Putamen (tissue), 1 donor: ENCODE results near the gene GLP2R.

Source experiments
- DNase-seq: peaks from one replicate; pipeline ENCODE4 v3.0.0-alpha.2; 2016; ENCODE audit warnings: low spot score

GLP2R gene

DNA sequence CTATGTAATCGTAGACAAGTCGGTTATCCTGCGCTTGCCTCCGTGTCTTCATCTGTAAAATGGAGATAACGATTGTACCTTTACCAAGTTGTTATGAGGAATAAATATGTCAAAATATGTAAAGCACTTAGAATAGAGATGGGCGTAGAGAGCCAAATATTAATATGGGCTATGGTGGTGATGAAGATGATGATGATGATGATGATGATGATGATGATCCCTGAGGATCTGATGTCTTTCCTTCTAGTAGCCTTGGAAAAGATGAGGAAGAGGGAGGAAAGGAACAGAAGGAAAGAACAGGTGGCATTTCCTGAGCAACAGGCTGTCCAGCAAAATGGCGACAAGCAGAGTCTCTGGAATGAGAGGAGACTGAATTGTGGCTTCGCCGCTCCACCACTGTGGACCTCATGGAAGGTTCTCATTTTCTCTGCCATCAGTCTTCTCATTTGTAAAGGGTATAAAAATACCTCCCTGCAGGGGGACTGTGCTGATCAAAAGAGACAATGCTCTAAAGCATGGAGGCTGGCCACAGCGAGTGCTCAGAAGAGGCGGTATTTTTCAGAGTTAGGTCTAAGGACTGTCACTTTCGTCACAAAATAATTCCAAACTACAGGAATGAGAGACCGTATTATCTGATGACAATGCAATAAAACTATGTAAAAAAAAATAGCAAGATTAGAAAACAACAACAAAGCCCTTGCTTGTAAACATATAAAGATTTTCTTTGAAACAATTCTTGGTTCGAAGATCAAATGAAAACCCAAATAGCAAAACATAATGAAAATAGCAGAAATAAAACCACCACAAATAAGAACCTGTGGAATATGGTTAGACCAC lies 96.5 kb downstream of the GLP2R start:
- no peak for DNase-seq

DNA sequence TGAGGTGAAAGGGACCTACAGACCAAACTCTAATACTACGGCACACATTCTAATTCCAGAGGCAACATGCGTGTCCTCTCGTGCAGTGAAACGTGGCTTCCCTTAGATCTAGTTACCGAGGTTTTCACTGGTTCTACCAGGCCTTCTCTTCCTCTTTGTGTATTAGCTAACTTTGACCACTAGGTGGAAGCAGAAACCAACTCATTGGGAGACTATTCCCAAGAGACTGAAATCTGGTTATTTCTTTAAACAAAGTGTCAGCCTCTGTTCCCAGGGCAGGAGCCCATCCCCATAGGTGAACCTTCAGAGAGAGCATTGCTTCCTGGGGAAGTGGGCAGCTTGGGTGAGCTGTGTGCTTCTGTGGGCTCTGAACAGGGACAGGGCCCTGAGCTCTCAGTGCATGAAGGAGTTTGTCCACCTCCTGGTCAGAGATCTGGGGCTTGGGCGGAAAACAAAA lies 99.0 kb downstream of the GLP2R start:
- DNase-seq, result peak; percentile 73

DNA sequence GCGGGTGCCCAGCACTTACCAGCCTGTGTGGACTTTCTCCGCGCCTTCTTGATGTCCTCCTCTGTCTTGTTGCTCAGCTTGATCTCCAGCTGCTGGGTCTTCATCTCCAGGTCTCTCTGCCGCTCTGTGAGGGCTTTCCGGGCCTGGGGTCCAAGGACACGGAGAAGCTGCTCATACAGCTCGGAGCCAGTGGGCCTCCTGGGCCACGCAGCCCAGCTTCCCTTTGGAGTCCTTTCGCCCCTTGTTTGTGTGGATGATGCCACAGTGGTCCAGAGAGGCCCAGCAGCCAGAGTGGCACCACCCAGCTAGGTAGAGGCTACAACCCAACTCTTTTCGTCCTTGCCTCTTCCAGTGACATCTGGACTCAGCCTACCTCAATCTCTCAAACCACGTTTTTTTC lies 99.7 kb downstream of the GLP2R start:
- no peak for DNase-seq

DNA sequence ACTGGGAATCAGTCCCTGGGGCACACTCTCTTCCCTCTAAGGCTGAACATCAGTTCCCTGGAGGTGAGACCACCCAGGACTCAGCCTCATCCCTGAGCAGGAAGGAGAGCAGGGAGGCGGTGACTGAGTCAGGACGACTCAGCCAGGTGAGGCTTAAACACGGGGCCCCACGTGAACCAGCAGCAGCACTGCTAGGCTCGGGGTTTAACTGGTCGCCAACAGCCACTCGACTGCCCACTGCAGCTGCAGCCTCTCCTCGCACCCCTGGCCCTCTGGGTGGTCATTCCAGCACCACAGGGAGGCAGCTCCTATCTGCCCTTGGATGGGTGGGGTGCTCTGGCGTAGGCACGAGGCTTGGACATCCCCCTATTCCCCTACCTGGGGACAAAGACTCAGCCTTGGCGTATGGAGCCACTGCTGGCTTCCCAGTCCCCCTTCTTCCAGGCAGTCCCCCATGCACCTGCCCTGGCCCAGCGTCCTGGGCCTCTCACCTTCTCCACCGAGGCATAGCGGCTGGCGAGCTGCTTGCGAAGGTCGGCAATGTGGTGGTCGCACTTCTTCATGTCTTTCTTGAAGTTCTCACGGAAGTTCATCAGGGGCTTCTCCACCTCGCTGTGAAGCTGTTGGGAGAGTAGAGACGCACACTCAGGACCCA lies 100.6 kb downstream of the GLP2R start:
- no peak for DNase-seq

DNA sequence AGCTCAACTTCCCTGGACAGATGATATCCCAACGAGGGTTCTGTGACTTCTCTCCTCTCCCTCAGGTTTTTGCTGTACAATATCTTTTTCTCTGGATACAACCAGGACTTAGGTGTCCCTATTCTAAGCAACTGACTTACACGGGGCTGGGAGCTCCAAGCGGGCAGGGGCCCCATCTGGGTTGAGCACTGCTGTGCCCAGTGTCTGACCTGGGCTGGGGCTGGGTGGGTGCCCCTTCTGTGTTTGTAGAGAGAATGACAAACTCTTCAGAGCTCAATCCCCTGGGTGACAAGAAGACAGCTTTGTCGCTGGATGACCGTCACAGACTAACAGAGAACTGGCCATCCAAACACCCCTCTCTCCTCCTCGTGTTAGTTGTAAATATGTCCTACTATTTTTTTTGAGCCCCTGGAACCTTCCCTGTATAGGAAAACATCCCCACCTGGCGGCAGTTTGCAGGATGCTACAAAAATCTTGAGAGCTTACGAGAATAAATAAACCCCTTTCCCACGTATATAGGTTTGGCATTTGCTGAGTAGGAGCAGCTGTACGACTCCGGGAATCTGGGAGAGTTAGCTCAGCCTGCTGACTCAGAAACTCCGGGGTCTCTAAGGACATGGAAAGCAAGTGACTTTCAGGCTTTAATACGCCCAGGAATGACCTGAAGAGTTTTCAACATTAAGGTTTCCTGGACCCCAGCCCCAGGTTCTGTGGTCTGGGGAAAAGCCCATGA lies 103.0 kb downstream of the GLP2R start:
- no peak for DNase-seq

DNA sequence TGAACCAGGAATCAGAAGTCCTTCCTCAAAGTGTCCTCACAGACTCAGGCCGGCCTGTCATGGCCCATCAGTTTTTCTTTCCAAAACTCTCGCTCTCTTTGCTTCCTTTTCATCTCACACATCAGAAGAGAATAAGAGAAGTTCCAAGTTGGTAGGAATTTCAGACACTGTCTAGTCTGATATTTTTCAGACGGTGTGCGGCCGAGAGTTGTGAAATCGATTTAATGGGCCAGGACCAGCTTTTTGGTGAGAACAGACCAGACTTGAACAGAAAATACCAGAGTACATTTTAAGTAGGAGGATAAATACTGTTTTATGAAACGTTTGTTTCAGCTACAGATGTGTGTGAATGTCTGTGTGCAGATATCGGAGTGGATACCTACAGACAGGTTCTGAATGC lies 104.1 kb downstream of the GLP2R start:
- no peak for DNase-seq

DNA sequence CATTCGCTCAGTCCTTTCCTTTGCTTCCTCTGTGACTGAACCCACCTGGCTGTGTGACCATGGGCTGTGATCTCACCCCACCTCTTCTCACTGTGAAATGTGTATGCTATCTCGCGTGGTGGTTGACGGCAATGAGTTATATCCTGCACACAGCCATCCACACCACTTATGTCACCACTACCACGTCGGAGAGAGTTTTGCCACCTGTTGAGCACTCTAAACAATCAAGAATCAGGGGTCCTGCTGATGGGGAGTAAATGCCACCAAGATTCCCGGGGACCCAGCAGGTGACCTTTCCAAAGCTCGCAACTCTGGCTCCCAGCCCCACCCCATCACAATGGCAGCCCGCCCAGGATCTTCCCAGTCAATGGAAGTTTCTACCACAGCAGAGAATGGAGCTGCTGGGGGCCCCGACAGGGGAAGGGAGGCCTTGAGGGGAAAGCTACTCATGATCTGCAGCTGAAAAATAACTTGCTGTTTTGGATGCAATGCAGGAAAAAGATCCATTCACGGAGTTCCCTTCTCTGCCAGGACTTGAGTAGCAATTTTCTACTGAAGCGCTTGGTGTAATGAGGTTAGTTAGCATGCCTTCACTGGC lies 105.5 kb downstream of the GLP2R start:
- no peak for DNase-seq

DNA sequence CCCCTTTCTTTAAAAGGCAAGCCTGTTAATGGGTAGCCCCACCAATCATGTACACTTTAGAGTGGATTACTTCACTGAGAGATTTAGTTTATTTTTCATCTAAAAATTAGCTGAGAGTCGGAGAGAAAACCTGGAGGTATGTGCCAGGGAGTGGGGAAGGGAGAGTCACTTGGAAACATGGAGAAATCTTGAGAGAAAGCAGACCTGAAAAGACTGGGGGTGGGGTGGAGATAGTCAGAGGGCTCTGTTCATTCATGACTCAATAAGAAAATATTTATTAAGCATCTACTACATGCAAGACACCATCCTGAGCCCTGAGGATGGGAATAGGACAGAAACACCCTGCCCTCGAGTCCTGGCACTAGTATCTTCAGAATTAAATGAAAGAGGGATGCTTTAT lies 106.8 kb downstream of the GLP2R start:
- no peak for DNase-seq

DNA sequence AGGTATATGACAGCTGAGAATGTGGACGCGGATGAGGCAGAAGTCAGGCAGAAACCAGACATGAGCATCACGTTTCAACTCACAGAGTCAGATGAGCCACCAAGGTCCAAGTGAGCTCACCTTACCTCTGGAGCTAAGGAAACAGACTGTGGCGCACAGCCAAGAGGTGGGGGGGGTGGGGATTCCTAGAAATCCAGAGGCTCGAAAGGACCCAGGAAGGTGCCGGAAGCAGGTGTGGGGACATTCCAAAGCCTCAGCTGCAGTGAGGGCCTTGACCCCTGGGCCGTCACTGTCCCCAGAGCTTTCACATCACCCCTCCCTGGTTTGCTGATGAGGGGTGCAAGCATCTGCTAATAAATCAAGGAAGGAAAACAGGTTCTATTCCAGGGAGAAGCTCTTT lies 108.6 kb downstream of the GLP2R start:
- no peak for DNase-seq

DNA sequence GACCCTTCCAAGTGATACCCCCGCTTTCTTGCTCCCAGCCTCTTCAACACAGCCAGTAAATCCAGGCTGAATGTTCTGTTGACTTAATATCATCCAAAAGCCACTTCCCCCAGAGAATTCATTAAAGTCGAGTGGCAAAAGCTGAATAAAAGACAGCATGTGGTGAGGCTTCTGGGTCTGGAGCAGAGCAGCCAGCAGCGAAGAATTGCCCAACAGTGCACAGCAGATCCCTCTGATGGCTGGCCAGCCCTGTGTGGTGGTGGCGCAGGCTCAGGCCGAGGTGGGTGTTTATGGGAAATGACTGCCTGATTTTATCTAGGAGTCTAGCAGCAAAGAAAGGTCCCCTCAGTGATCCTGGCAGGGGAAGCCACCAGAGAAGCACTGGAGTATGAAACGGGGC lies 109.7 kb downstream of the GLP2R start:
- no peak for DNase-seq

DNA sequence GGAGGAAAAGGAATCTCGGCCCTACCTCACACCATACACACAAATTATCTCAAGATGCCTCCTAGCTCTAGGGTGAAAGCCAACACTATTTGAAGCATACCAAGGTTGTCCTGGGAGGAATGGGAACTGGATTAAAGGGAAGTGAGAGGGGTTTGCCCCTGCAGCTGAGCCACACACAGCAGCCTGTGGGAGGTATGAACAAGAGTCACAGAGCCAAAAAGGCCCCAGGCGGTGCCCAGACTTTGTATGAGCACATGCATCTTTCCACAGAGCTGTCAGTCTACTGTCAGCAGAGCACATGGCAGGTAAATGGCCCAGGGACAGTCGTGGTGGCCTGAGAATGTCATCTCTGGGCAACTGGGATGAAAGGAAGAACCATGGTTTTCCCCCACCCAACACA lies 110.4 kb downstream of the GLP2R start:
- no peak for DNase-seq

DNA sequence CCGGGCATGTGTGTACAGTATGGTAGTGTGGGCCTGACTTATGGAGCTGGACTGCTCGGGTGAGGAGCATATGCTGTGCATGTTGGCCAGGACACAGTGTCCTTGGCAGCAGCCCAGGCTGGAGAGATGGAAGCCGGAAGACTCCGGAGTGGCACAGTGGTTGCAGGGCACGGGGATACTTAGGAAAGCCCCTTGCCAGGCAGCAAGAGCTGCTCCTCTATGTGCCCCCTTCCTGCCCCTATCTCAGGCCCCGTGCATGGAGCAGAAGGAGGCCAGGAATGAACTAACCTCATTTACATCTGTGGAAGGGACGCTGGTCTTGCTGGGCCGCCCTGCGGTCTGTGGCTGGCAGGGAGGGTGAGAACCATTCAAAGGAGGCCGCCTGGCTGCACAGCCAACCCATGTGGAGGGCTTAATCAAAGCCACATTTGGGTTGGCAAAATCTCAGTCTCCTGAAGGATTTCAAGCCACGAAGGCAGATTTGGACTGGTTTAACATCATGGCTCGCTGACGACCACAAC lies 111.6 kb downstream of the GLP2R start:
- DNase-seq, result no peak

DNA sequence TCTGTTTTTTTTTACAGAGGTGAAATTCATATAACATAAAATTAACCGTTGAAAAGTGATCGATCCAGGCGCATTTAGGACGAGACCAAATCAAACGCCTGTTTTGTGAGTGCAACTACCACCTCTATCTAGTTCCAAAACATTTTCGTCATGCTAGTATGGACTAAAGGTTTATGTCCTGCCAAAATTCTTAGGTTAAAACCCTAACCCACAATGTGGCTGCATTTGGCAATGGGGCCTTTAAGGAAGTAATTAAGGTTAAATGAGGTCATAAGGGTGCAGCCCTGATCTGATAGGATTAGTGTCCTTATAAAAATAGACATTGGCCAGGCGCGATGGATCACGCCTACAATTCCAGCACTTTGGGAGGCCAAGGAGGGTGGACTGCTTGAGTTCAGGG lies 112.2 kb downstream of the GLP2R start:
- no peak for DNase-seq

DNA sequence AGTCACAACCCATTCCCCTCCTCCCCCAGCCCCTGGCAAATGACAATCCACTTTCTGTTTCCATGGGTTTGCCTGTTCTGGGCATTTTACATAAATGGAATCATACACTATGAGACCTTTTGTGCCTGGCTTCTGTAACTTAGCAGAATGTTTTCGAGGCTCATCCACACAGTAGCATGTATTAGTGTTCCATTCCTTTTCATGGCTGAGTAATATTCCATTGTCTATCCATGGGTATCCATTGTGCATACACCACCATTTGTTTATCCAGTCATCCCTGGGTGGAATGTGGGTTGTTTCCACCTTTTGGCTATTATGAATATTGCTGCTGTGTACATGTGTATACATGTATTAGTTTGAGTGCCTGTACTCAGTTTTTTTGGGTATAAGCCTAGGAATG lies 113.0 kb downstream of the GLP2R start:
- DNase-seq, result no peak

DNA sequence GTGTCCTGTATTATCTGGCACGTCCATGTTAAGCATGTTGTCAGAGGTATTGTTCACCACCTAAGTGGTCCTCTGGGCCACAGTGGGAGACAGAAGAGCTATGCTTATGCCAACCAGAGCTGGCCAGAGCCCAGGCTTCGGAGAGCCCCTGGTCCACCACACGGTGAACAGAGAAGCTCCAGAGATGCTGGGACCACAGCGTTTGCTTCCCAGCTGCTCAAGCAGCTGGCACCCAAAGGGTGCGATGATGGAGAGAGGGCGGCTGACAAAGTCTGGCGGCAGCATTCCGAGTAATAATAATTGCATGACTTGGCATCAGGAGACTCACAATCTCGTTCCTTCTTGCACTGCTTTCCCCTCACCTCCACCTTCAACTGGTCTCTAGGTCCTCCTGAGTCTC lies 115.1 kb downstream of the GLP2R start:
- no peak for DNase-seq

DNA sequence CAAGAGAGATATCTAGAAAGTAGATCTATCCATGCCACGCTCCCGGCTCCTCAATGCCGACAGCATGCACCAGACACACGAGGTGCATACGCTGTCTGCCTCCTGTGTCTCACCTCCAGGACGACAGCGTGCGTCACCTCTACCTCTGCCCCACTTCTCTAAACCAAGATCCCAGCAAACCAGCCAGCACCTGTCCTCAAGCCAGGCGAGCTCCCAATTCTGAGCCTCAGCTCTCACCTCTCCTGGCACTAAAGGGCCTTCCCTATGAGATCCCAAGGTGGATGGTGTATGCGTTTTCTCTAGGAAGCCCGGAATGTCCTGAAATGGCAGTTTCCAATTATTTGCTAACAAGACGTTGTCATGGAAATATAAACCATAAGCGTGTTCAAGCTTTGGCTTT lies 115.6 kb downstream of the GLP2R start:
- no peak for DNase-seq
